Measurements from ENCODE around the gene BRSK1. TPM values are rescaled to one million over a fixed set of nuclear protein-coding genes. Genes with fewer than 3 reads are reported as not detected.

BRSK1 gene
- total and polyA plus RNA-seq, 10 donors, result 0.70 to 2.9 (median 1.6) TPM

DNA sequence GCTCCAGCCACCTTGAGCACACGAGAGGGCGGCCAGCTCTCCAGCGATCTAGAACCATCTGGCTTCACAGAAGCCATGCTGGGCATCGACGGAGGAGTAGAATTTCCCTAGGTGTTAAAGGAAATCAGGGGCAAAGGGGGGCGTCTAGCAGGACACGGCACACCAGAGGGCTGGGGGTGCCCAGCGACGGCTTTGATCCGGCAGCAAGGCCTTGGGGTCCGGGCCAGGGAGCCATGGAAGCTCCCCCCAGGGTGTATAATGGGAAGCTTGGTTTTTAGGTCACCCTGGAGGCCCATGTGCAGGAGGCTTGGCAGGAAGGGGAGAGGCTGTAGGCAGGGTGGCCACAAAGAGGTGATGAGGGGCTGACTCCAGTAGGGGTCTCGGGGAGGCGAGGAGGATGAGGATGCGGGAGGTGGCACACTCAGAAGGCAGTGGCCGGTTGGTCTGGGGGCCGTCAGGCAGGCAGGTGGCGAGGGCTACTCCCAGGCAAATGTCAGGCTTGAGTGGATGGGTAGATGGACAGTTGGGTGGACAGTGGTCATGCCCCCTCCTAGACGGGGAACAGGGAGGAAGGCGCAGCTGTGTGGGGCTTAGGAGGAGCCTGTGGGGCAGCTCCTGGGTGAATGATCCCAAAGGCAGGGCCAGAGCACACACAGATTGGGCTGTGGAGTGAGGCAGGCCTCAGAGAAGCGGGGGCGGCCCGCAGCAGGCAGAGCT, 61.5 kb downstream of the BRSK1 start:
- intact Hi-C loops (cut with DNase I; ENCODE audit: low total_unique reads), result no loop called here
- WGBS, 5 donors, result 90 to 92% (median 91%) methylated on average over 19 to 22 of the region's 22 CpGs
- peaks cover 0 to 66% (median 10%) of the 10 kb centered on the region in 6 donors for H3K36me3 ChIP-seq
- H3K27ac ChIP-seq, result no peak overlapping the region
- TF ChIP-seq CTCF (IDR thresholded peaks at IDR 0.05 in 8 of 11, conservative IDR thresholded peaks at IDR 0.05 in 3 of 11) (no peak), POLR2A (IDR thresholded peaks at IDR 0.05) (no peak), POLR2AphosphoS5 (IDR thresholded peaks at IDR 0.05) (no peak)
- H3K4me1 ChIP-seq, result peaks cover 7 to 20% (median 14%) of the 10 kb centered on the region in 6 donors
- no peaks in the 10 kb centered on the region for H3K9me3 ChIP-seq
- DNase-seq, result no peak
- peaks cover 0 to 13% (median 0%) of the 10 kb centered on the region in 7 donors for H3K27me3 ChIP-seq (replicated peaks in 1 of 7)
- H3K4me3 ChIP-seq, result no peak overlapping the region

- Histone ChIP-seq H3K27me3 (replicated peaks in 1 of 7) (peaks cover 0 to 13% (median under 1%) of the 10 kb centered on the region in 7 donors), H3K9me3 (no peaks in the 10 kb centered on the region), H3K36me3 (peaks cover 0 to 66% (median 10%) of the 10 kb centered on the region in 6 donors), H3K4me3 (no peak overlapping the region), H3K27ac (no peak overlapping the region), H3K4me1 (peaks cover under 1 to 12% (median 6%) of the 10 kb centered on the region in 6 donors)
- intact Hi-C loops (cut with DNase I; ENCODE audit: low total_unique reads), result no loop called here
- 87 to 95% (median 89%) methylated on average over 34 to 43 of the region's 43 CpGs for WGBS, 5 donors
- no peak for TF ChIP-seq CTCF (IDR thresholded peaks at IDR 0.05 in 8 of 11, conservative IDR thresholded peaks at IDR 0.05 in 3 of 11)
- no peak for TF ChIP-seq POLR2AphosphoS5 (IDR thresholded peaks at IDR 0.05)
- TF ChIP-seq POLR2A (IDR thresholded peaks at IDR 0.05), result no peak
- DNase-seq, result no peak
Observed at GRCh38 chr19:55345818-55346724, 62.3 kb downstream of the BRSK1 start.

- intact Hi-C loops (cut with DNase I; ENCODE audit: low total_unique reads), result no loop called here
- H3K27me3 ChIP-seq (replicated peaks in 1 of 7), result peaks cover 0 to 21% (median 8%) of the 10 kb centered on the region in 7 donors
- H3K27ac ChIP-seq, result no peak overlapping the region
- no peaks in the 10 kb centered on the region for H3K9me3 ChIP-seq
- no peak overlapping the region for H3K4me3 ChIP-seq
- H3K36me3 ChIP-seq, result peaks cover 0 to 63% (median 10%) of the 10 kb centered on the region in 6 donors
- no peak for TF ChIP-seq POLR2AphosphoS5 (IDR thresholded peaks at IDR 0.05)
- TF ChIP-seq POLR2A (IDR thresholded peaks at IDR 0.05), result no peak
- TF ChIP-seq CTCF (IDR thresholded peaks at IDR 0.05 in 8 of 11, conservative IDR thresholded peaks at IDR 0.05 in 3 of 11), result no peak
- WGBS, 5 donors, result 89 to 96% (median 93%) methylated on average over 28 to 41 of the region's 41 CpGs
- peaks cover 0 to 3% (median 0%) of the 10 kb centered on the region in 6 donors for H3K4me1 ChIP-seq
- DNase-seq, result no peak
Observed at GRCh38 chr19:55346725-55347441, 63.1 kb downstream of the BRSK1 start.
